Esophagus squamous epithelium (tissue), 5 donors: ENCODE data around the gene SCT. TPM values are rescaled to one million over a fixed set of nuclear protein-coding genes. Genes with fewer than 3 reads are reported as not detected.

Experiments
- DNase-seq: peaks from one replicate; lab custom pipeline; 2025; lab: John Stamatoyannopoulos, UW
- H3K27ac ChIP-seq, 4 donors: fragments of 200-600 bp; sonication (generic); one replicate each; pipeline ENCODE4 v1.5.1; 2016 to 2019; ENCODE audit warnings: mild to moderate bottlenecking in 1 of 4
- H3K27me3 ChIP-seq, 4 donors: fragments of 200-600 bp; sonication (generic); 1 replicate in 3 of 4; 2 replicates in 1 of 4; pipeline versions ENCODE4 v1.5.1 to v1.6.0; 2017 to 2021; ENCODE audit warnings: antibody characterized with exemption in 1 of 4
- H3K36me3 ChIP-seq, 3 donors: fragments of 200-600 bp; sonication (generic); one replicate each; pipeline ENCODE4 v1.5.1; 2016 to 2019
- H3K4me1 ChIP-seq, 3 donors: fragments of 200-600 bp; sonication (generic); one replicate each; pipeline ENCODE4 v1.5.1; 2017 to 2019
- H3K4me3 ChIP-seq, 4 donors: fragments of 200-600 bp; sonication (generic); 1 replicate in 3 of 4; 2 replicates in 1 of 4; pipeline ENCODE4 v1.5.1; 2016 to 2019; ENCODE audit warnings: mild to moderate bottlenecking in 2 of 4, moderate library complexity in 1 of 4
- H3K9me3 ChIP-seq, 3 donors: fragments of 200-600 bp; sonication (generic); one replicate each; pipeline ENCODE4 v1.5.1; 2016 to 2019
- CTCF ChIP-seq, 6 experiments: fragments of 450-650 bp in 4 of 6; fragments of 200-600 bp in 2 of 6; sonication (generic) in 2 of 6; IDR thresholded peaks; one replicate each; pipeline ENCODE4 v1.5.1; 2016 to 2019; ENCODE audit warnings: antibody characterized with exemption in 6 of 6, mild to moderate bottlenecking in 4 of 6, moderate library complexity in 4 of 6
- POLR2A ChIP-seq, 4 donors: fragments of 450-650 bp; IDR thresholded peaks; one replicate each; pipeline ENCODE4 v1.6.1; 2017; ENCODE audit warnings: antibody characterized with exemption in 4 of 4, mild to moderate bottlenecking in 4 of 4, moderate library complexity in 3 of 4
- WGBS, 2 donors: methylation state at CpG; one replicate each; pipeline ENCODE4 v1.1.5; 2018; 5-methylcytosine and 5-hydroxymethylcytosine counted together
- intact Hi-C: fragments of 100-400 bp; cut with DNase I; formaldehyde crosslinking; loops from one replicate; pipeline ENCODE4 v1.15.0; 2022
- total RNA-seq, 4 donors: library from RNA; depleted of rRNA; stranded (reverse); fragments of >200 nt; gene quantifications; one replicate each; pipeline ENCODE4 v1.1.0, GENCODE V29; 2016
- donor health status: DM: yes; HTN: yes; CAD: no.

SCT gene
- total RNA-seq, 4 donors from 2014 or later, result 5.3 TPM; not detected in 3

- 42 to 91% methylated on average over 4 to 10 of the region's 28 CpGs for WGBS, 2 donors
- Histone ChIP-seq H3K4me3 (peak overlapping the region in 2 of 4 donors; percentile 13 to 23), H3K36me3 (peaks cover 0 to 22% (median 0%) of the 10 kb centered on the region in 3 donors), H3K9me3 (no peaks in the 10 kb centered on the region), H3K27me3 (peaks cover 0 to 44% (median 2%) of the 10 kb centered on the region in 4 donors), H3K27ac (no peak overlapping the region), H3K4me1 (peaks cover 3 to 23% (median 7%) of the 10 kb centered on the region in 3 donors)
- TF ChIP-seq POLR2A (IDR thresholded peaks at IDR 0.05) (no peak), CTCF (IDR thresholded peaks at IDR 0.05) (no peak)
- no peak for DNase-seq
- intact Hi-C loops, result no loop called here
Measured at GRCh38 chr11:627308-627576, 261 bp upstream of the SCT start.

- TF ChIP-seq POLR2A (IDR thresholded peaks at IDR 0.05), result no peak
- no peak for TF ChIP-seq CTCF (IDR thresholded peaks at IDR 0.05)
- DNase-seq, result no peak
- Histone ChIP-seq H3K9me3 (no peaks in the 10 kb centered on the region), H3K4me3 (no peak overlapping the region), H3K27me3 (peaks cover 0 to 44% (median 2%) of the 10 kb centered on the region in 4 donors), H3K27ac (no peak overlapping the region), H3K36me3 (peaks cover 0 to 30% (median 0%) of the 10 kb centered on the region in 3 donors), H3K4me1 (peaks cover 3 to 23% (median 7%) of the 10 kb centered on the region in 3 donors)
- intact Hi-C loops, result no loop called here
- 50 to 90% methylated on average over 2 of the region's 22 CpGs for WGBS, 2 donors
Measured at GRCh38 chr11:625636-626268, 1.2 kb downstream of the SCT start.

- DNase-seq, result no peak
- Histone ChIP-seq H3K4me1 (peaks cover 3 to 23% (median 7%) of the 10 kb centered on the region in 3 donors), H3K4me3 (no peak within 1 kb of the TSS)
Measured at GRCh38 chr11:624705-625635, 2.0 kb downstream of the SCT start, which contains the start of gene CDHR5. Gene CDHR5, minus strand, starts transcription at chr11:624955. Its CDS starts 53 bp downstream, at chr11:624902.

GRCh38 chr11:623999-624704 lies 2.8 kb downstream of the SCT start:
- H3K27ac ChIP-seq, result peak overlapping the region in 1 of 4 donors; percentile 2
- intact Hi-C loops, result no loop called here
- H3K4me3 ChIP-seq, result no peak overlapping the region
- WGBS, 2 donors, result 63 to 77% methylated on average over 6 to 10 of the region's 25 CpGs
- H3K4me1 ChIP-seq, result peaks cover 3 to 23% (median 7%) of the 10 kb centered on the region in 3 donors
- no peaks in the 10 kb centered on the region for H3K9me3 ChIP-seq
- TF ChIP-seq CTCF (IDR thresholded peaks at IDR 0.05), result no peak
- no peak for TF ChIP-seq POLR2A (IDR thresholded peaks at IDR 0.05)
- H3K36me3 ChIP-seq, result peaks cover 0 to 41% (median 0%) of the 10 kb centered on the region in 3 donors
- no peak for DNase-seq
- H3K27me3 ChIP-seq, result peaks cover 0 to 44% (median 2%) of the 10 kb centered on the region in 4 donors

More at GRCh38 chr11:624705-625635, 2.0 kb downstream of the SCT start, which contains the start of gene CDHR5:
- Histone ChIP-seq H3K27ac (peak within 1 kb of the TSS in 1 of 4 donors; percentile 2), H3K36me3 (peaks cover 0 to 33% (median 0%) of the 10 kb centered on the region in 3 donors), H3K9me3 (no peaks in the 10 kb centered on the region), H3K27me3 (peaks cover 0 to 44% (median 2%) of the 10 kb centered on the region in 4 donors)
- WGBS, 2 donors, result 67% methylated on average over 16 of the region's 33 CpGs; no CpG with 5 or more reads in 1 of the 2 donors
- no peak for TF ChIP-seq CTCF (IDR thresholded peaks at IDR 0.05)
- TF ChIP-seq POLR2A (IDR thresholded peaks at IDR 0.05), result no peak
- intact Hi-C loops, result no loop called here
